ENCODE measurements around the gene AANAT. TPM values are rescaled to one million over a fixed set of nuclear protein-coding genes. Genes with fewer than 3 reads are reported as not detected.

AANAT gene
- total RNA-seq, 5 donors from 2014 or later (not counting 1 experiment from before 2014, with no cell fraction given): not detected

DNA sequence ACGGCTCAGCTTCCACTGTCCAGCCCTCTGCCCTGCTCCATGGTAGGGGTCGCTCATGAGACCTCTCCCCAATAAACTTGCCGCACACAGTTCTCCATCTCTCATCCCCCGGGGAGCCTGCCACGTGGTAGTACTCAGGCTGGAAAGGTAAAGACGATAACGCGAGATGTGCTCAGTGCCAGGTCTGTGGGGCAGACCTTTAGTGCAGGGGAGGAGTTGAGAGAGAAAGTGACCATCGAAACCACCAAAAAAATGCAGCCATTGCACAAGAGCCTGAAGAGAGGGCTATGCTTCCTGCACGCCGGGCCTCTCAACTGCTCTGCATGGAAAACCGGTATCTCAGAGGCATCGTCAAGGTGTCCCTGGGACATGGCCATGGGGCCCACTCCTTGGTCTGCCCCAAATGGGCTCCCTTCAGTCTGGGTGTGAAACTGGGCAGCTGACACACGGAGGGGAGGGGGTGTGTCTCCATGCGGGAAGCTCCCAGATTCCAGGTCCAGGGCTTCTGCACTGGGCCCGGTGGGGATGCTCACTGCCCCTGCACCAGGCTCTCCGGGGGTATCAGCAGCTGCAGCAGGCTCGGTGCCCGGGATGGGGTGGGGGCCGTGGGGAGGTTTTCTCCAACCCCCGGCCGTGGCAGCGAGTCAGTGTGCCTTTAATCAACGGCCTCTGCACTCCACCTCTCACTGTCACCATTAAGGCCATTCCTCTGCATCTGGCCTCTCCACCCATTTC, 4.7 kb upstream of the AANAT start:
- no peak for ATAC-seq (replicated peaks in 1 of 4)

DNA sequence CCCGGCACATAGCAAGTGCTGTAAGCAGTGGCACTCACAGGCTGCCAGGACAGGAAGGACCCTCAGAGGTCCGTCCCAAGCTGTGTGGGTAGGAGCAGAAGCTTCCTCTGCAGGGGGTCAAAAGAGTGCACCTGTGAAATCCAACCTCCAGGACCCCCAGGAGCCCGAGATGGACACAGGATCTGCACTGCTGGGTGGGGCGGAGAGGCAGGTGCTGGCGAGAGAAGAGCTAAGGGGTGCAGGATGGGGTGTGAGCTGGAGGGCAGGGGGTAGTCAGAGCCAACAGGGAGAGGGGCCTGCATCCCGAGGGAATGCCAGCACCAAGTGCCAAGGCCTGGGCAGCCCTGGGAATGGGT, 650 bp upstream of the AANAT start:
- no peak for ATAC-seq (replicated peaks in 1 of 4)

More for the DNA sequence above, 4.7 kb upstream of the AANAT start:
- Mint-ChIP-seq H3K9me3 (no peaks in the 10 kb centered on the region), H3K27ac (no peak overlapping the region), H3K4me1 (peaks cover 3 to 5% (median 4%) of the 10 kb centered on the region in 3 donors), H3K27me3 (no peaks in the 10 kb centered on the region), H3K4me3 (no peak overlapping the region), H3K36me3 (no peaks in the 10 kb centered on the region)
- Histone ChIP-seq H3K9me3 (no peaks in the 10 kb centered on the region), H3K4me1 (ENCODE audit: control insufficient read depth in 1 of 2, extremely low read depth in 1 of 2, insufficient read depth in 2 of 2, low read length in 2 of 2) (peaks cover 0 to 6% of the 10 kb centered on the region in 2 experiments), H3K27ac (ENCODE audit: low read length) (no peak overlapping the region), H3K36me3 (ENCODE audit: control insufficient read depth in 2 of 2, extremely low read depth in 1 of 2, insufficient read depth in 1 of 2, low read length in 1 of 2) (no peaks in the 10 kb centered on the region), H3K4me3 (ENCODE audit: control insufficient read depth in 1 of 2, extremely low read depth in 1 of 2, low read length in 1 of 2) (no peak overlapping the region), H3K27me3 (replicated peaks in 1 of 2; ENCODE audit: control insufficient read depth in 2 of 2, extremely low read depth in 1 of 2, insufficient read depth in 2 of 2, low read length in 1 of 2) (peaks cover 0 to 4% of the 10 kb centered on the region in 2 experiments)
- DNase-seq: no peak
- POLR2A ChIA-PET: interaction anchor here in 1 of 2 donors (0.6 kb wide), 1 partner anchor 15 kb away, joined by 3 read pairs; no protein-coding TSS in a partner anchor
- CTCF ChIA-PET: interaction anchor here in 1 of 2 donors (0.5 to 0.6 kb wide), 3 partner anchors 9 to 1325 kb away, joined by 3 to 4 read pairs (median 4); no protein-coding TSS in a partner anchor
- WGBS (ENCODE audit: insufficient coverage): 86% methylated on average over 16 of the region's 24 CpGs

DNA sequence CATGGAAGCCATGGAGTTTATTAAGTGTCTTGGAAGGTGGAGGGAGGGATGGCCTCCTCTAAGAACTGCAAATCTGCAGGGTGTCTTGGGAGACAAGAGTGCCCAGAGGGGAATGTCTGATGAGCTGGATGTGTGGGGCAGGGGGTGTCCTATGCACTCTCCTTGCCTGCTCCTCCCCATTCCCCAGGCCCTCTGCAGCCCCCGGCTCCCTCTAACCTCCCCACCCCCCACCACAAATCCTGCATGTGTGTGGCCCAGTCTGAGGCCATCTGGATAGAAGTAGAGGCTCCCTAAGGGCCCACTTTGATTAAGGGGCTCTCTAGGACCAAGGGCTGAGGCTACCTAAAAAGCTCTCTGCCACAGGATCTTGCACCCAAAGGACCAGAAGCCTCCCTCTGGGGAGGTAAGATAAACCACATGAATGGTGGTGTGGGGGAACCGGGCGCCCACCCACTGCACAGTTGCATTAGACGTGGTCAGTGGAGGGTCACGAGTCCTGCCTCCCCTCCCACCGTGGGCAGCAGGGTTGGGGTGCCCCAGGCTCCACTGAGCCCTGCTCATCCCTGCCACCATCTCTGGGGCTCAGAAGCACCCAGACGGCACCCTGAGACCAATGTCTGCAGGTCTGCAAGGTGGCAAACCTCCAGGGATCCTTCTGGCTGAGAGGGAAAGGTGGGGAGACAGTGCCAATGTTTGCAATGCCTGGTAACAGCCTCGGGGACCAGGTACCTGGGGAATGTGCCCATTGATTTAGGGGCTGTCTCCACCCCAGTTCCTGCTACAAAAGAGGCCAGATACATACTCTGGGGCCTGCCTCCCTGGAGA, 618 bp downstream of the AANAT start:
- H3K36me3 ChIP-seq (ENCODE audit: control insufficient read depth in 2 of 2, extremely low read depth in 1 of 2, insufficient read depth in 1 of 2, low read length in 1 of 2): peaks cover 10 to 15% of the 10 kb centered on the region in 2 donors
- H3K4me1 Mint-ChIP-seq: peaks cover 3 to 5% (median 4%) of the 10 kb centered on the region in 3 donors
- WGBS (ENCODE audit: insufficient coverage): 60% methylated on average over 7 of the region's 8 CpGs
- H3K4me3 Mint-ChIP-seq: no peak overlapping the region
- H3K9me3 Mint-ChIP-seq: no peaks in the 10 kb centered on the region
- H3K27ac ChIP-seq (ENCODE audit: low read length): no peak overlapping the region
- DNase-seq (no peak), ATAC-seq (replicated peaks in 1 of 4) (no peak)
- H3K27me3 Mint-ChIP-seq: no peaks in the 10 kb centered on the region
- peaks cover 10% of the 10 kb centered on the region for H3K36me3 Mint-ChIP-seq
- H3K27me3 ChIP-seq (replicated peaks in 1 of 2; ENCODE audit: control insufficient read depth in 2 of 2, extremely low read depth in 1 of 2, insufficient read depth in 2 of 2, low read length in 1 of 2): no peaks in the 10 kb centered on the region
- H3K4me3 ChIP-seq (ENCODE audit: control insufficient read depth in 1 of 2, extremely low read depth in 1 of 2, low read length in 1 of 2): no peak overlapping the region
- peaks cover 0 to 6% of the 10 kb centered on the region in 2 experiments for H3K4me1 ChIP-seq (ENCODE audit: control insufficient read depth in 1 of 2, extremely low read depth in 1 of 2, insufficient read depth in 2 of 2, low read length in 2 of 2)
- CTCF ChIA-PET: interaction anchor here (0.6 to 1.8 kb wide), 4 partner anchors 25 to 641 kb away, joined by 4 to 8 read pairs (median 4); partner anchors contain the start of gene RHBDF2 (in 1 of the 2)
- H3K27ac Mint-ChIP-seq: no peak overlapping the region
- H3K9me3 ChIP-seq: no peaks in the 10 kb centered on the region
- POLR2A ChIA-PET: no interaction called here

More for the DNA sequence above, 650 bp upstream of the AANAT start:
- Mint-ChIP-seq H3K4me1 (peaks cover 3 to 5% (median 4%) of the 10 kb centered on the region in 3 donors), H3K27me3 (no peaks in the 10 kb centered on the region), H3K36me3 (peaks cover 7% of the 10 kb centered on the region), H3K9me3 (no peaks in the 10 kb centered on the region), H3K4me3 (no peak overlapping the region), H3K27ac (no peak overlapping the region)
- WGBS (ENCODE audit: insufficient coverage): 86% methylated on average over 6 of the region's 6 CpGs
- H3K4me3 ChIP-seq (ENCODE audit: control insufficient read depth in 1 of 2, extremely low read depth in 1 of 2, low read length in 1 of 2): no peak overlapping the region
- peaks cover 0 to 6% of the 10 kb centered on the region in 2 experiments for H3K4me1 ChIP-seq (ENCODE audit: control insufficient read depth in 1 of 2, extremely low read depth in 1 of 2, insufficient read depth in 2 of 2, low read length in 2 of 2)
- DNase-seq: no peak
- peaks cover 4 to 7% of the 10 kb centered on the region in 2 donors for H3K36me3 ChIP-seq (ENCODE audit: control insufficient read depth in 2 of 2, extremely low read depth in 1 of 2, insufficient read depth in 1 of 2, low read length in 1 of 2)
- H3K27ac ChIP-seq (ENCODE audit: low read length): no peak overlapping the region
- H3K27me3 ChIP-seq (replicated peaks in 1 of 2; ENCODE audit: control insufficient read depth in 2 of 2, extremely low read depth in 1 of 2, insufficient read depth in 2 of 2, low read length in 1 of 2): peaks cover 0 to 4% of the 10 kb centered on the region in 2 experiments
- H3K9me3 ChIP-seq: no peaks in the 10 kb centered on the region
- POLR2A ChIA-PET: interaction anchor here in 1 of 2 donors (0.6 kb wide), 1 partner anchor 41 kb away, joined by 10 read pairs; no protein-coding TSS in a partner anchor
- CTCF ChIA-PET: interaction anchor here (0.6 to 1.8 kb wide), 9 partner anchors 31 to 195 kb away, joined by 3 to 5 read pairs (median 4); partner anchors contain the start of gene RHBDF2 (in 1 of the 2)

DNA sequence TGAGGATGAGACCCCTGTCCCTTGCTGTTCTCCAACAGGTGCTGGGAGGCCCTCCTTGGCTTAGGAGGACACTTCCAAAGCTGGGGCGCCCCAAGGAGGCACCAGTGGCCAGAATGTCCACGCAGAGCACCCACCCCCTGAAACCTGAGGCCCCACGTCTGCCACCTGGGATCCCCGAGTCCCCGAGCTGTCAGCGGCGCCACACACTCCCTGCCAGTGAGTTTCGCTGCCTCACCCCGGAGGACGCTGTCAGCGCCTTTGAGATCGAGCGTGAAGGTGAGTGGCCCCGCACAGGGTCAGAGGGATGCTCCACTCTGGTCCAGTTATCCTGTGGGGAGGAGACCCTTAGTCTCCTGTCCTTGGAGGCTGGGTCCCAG, 1.2 kb downstream of the AANAT start:
- Histone ChIP-seq H3K4me1 (ENCODE audit: control insufficient read depth in 1 of 2, extremely low read depth in 1 of 2, insufficient read depth in 2 of 2, low read length in 2 of 2) (peaks cover 0 to 6% of the 10 kb centered on the region in 2 experiments), H3K27ac (ENCODE audit: low read length) (no peak overlapping the region), H3K36me3 (ENCODE audit: control insufficient read depth in 2 of 2, extremely low read depth in 1 of 2, insufficient read depth in 1 of 2, low read length in 1 of 2) (peaks cover 16 to 21% of the 10 kb centered on the region in 2 donors), H3K4me3 (ENCODE audit: control insufficient read depth in 1 of 2, extremely low read depth in 1 of 2, low read length in 1 of 2) (no peak overlapping the region), H3K27me3 (replicated peaks in 1 of 2; ENCODE audit: control insufficient read depth in 2 of 2, extremely low read depth in 1 of 2, insufficient read depth in 2 of 2, low read length in 1 of 2) (no peaks in the 10 kb centered on the region), H3K9me3 (no peaks in the 10 kb centered on the region)
- ChIA-PET CTCF (interaction anchor here in 1 of 2 donors (0.7 kb wide), 1 partner anchor 24 kb away, joined by 8 read pairs; no protein-coding TSS in a partner anchor), POLR2A (no interaction called here)
- Mint-ChIP-seq H3K9me3 (no peaks in the 10 kb centered on the region), H3K36me3 (peaks cover 14% of the 10 kb centered on the region), H3K27ac (no peak overlapping the region), H3K4me3 (no peak overlapping the region), H3K27me3 (no peaks in the 10 kb centered on the region), H3K4me1 (peaks cover 3 to 5% (median 4%) of the 10 kb centered on the region in 3 donors)
- ATAC-seq (replicated peaks in 1 of 4) (no peak), DNase-seq (no peak)
- WGBS (ENCODE audit: insufficient coverage): 91% methylated on average over 10 of the region's 14 CpGs

DNA sequence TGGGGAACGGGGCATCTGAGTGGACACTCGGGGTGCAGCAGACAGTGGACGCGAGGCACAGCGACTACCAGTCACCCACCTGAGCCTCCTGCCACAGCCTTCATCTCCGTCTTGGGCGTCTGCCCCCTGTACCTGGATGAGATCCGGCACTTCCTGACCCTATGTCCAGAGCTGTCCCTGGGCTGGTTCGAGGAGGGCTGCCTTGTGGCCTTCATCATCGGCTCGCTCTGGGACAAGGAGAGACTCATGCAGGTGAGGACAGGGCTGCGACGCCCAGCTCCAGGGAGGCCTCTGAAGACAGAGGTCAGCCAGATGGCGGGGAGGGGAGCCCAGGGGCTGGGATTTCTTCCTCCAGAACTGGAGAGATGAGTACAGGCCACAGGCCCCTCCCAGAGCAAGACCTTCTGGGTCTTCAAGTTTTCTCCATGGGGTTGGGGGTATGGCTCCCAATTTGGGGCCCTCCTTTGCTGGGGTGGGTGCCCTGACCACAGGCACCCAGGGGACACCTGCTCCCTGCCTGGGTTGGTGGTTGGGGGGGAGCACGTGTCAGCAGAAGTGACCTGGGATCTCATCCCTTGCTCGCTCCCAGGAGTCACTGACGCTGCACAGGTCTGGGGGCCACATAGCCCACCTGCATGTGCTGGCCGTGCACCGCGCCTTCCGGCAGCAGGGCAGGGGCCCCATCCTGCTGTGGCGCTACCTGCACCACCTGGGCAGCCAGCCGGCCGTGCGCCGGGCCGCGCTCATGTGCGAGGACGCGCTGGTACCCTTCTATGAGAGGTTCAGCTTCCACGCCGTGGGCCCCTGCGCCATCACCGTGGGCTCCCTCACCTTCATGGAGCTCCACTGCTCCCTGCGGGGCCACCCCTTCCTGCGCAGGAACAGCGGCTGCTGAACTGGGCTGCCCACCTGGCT, 1.9 kb downstream of the AANAT start:
- H3K4me3 Mint-ChIP-seq: no peak overlapping the region
- peaks cover 14% of the 10 kb centered on the region for H3K36me3 Mint-ChIP-seq
- Histone ChIP-seq H3K9me3 (no peaks in the 10 kb centered on the region), H3K27ac (ENCODE audit: low read length) (no peak overlapping the region), H3K4me3 (ENCODE audit: control insufficient read depth in 1 of 2, extremely low read depth in 1 of 2, low read length in 1 of 2) (no peak overlapping the region), H3K4me1 (ENCODE audit: control insufficient read depth in 1 of 2, extremely low read depth in 1 of 2, insufficient read depth in 2 of 2, low read length in 2 of 2) (peaks cover 0 to 6% of the 10 kb centered on the region in 2 experiments), H3K27me3 (replicated peaks in 1 of 2; ENCODE audit: control insufficient read depth in 2 of 2, extremely low read depth in 1 of 2, insufficient read depth in 2 of 2, low read length in 1 of 2) (no peaks in the 10 kb centered on the region), H3K36me3 (ENCODE audit: control insufficient read depth in 2 of 2, extremely low read depth in 1 of 2, insufficient read depth in 1 of 2, low read length in 1 of 2) (peaks cover 23 to 28% of the 10 kb centered on the region in 2 donors)
- ChIA-PET CTCF (no interaction called here), POLR2A (no interaction called here)
- H3K4me1 Mint-ChIP-seq: peaks cover 3 to 5% (median 4%) of the 10 kb centered on the region in 3 donors
- DNase-seq (no peak), ATAC-seq (replicated peaks in 1 of 4) (no peak)
- no peaks in the 10 kb centered on the region for H3K9me3 Mint-ChIP-seq
- no peak overlapping the region for H3K27ac Mint-ChIP-seq
- 95% methylated on average over 34 of the region's 38 CpGs for WGBS (ENCODE audit: insufficient coverage)
- no peaks in the 10 kb centered on the region for H3K27me3 Mint-ChIP-seq

Measured in T-cell (primary cell).